Stomach (tissue), 9 donors: ENCODE measurements around the gene ZNF326. TPM values are rescaled to one million over a fixed set of nuclear protein-coding genes. Genes with fewer than 3 reads are reported as not detected.
A peak's percentile ranks its signal among the peaks of the same experiment; 100 is the strongest.

Experiments
- DNase-seq, 2 donors: peaks; one replicate each; pipeline versions ENCODE4 v3.0.0 to v3.0.0-alpha.2; 2013 to 2019
- H3K27ac ChIP-seq, 5 donors: fragments of 200-600 bp in 4 of 5; sonication (generic) in 4 of 5; one replicate each; pipeline ENCODE4 v1.5.1; 2013 to 2019; ENCODE audit warnings: mild to moderate bottlenecking in 1 of 5, moderate library complexity in 1 of 5
- H3K27me3 ChIP-seq, 3 donors: fragments of 200-600 bp; sonication (generic); one replicate each; pipeline ENCODE4 v1.5.1; 2017 to 2019; ENCODE audit warnings: mixed run types in 1 of 3
- H3K36me3 ChIP-seq, 4 donors: fragments of 200-600 bp; sonication (generic); 1 replicate in 3 of 4; 2 replicates in 1 of 4; pipeline ENCODE4 v1.5.1; 2016 to 2019
- H3K4me1 ChIP-seq, 4 donors: fragments of 200-600 bp; sonication (generic); one replicate each; pipeline ENCODE4 v1.5.1; 2016 to 2019
- H3K4me3 ChIP-seq, 4 donors: fragments of 200-600 bp; sonication (generic) in 3 of 4; one replicate each; pipeline ENCODE4 v1.5.1; 2016 to 2019; ENCODE audit warnings: mild to moderate bottlenecking in 1 of 4
- H3K9me3 ChIP-seq, 4 donors: fragments of 200-600 bp; sonication (generic); one replicate each; pipeline ENCODE4 v1.5.1; 2016 to 2019
- EP300 ChIP-seq: sonication (generic); formaldehyde crosslinking; IDR thresholded peaks from one replicate; pipeline ENCODE4 v1.6.1; 2017; ENCODE audit warnings: antibody characterized with exemption
- POLR2A ChIP-seq, 4 donors: fragments of 450-650 bp; IDR thresholded peaks; one replicate each; pipeline ENCODE4 v1.6.1; 2016; ENCODE audit warnings: antibody characterized with exemption in 4 of 4, control low read depth in 2 of 4, mild to moderate bottlenecking in 1 of 4, moderate library complexity in 1 of 4
- POLR2AphosphoS5 ChIP-seq, 3 donors: sonication (generic); formaldehyde crosslinking; IDR thresholded peaks; one replicate each; pipeline ENCODE4 v1.6.1; 2016; ENCODE audit warnings: antibody characterized with exemption in 3 of 3
- WGBS, 5 donors: extraction: QIAGEN DNeasy Blood & Tissue Kit in 3 of 5; methylation state at CpG; one replicate each; pipeline versions ENCODE4 v1.1.5 to v1.1.7; 2013 to 2018; 5-methylcytosine and 5-hydroxymethylcytosine counted together
- intact Hi-C: fragments of 100-400 bp; cut with DNase I; formaldehyde crosslinking; loops from one replicate; pipeline ENCODE4 v1.15.1; 2023; ENCODE audit warnings: low total_unique reads
- polyA plus RNA-seq, 3 donors: library from polyadenylated mRNA; stranded (reverse); fragments of 200-250 nt; gene quantifications; one replicate each; pipeline ENCODE4 v1.2.3, GENCODE V29; 2013
- total RNA-seq, 5 donors: library from RNA; depleted of rRNA; stranded (reverse); fragments of >200 nt; gene quantifications; one replicate each; pipeline versions ENCODE4 v1.1.0 to v1.2.3, GENCODE V29; 2014 to 2016
- TF ChIP-seq, protein P1 (sequence below), 7 experiments: fragments of 450-650 bp in 4 of 7; fragments of 200-600 bp in 3 of 7; sonication (generic) in 3 of 7; IDR thresholded peaks; one replicate each; pipeline ENCODE4 v1.5.1; 2016 to 2019; ENCODE audit warnings: antibody characterized with exemption in 7 of 7, control low read depth in 2 of 7, mild to moderate bottlenecking in 1 of 7
- donor health status: healthy with polysubstance abuse.
- donor health status: Bipolar disorder and iron deficiency.
- donor health status: healthy.

Gene ZNF326
- total and polyA plus RNA-seq, 8 donors, result 5.3 to 44.2 (median 19.0) TPM

- H3K4me1 ChIP-seq, result peaks cover 0 to 8% (median 0%) of the 10 kb centered on the region in 4 donors
- peak in 1 of 3 donors; percentile 67 for TF ChIP-seq POLR2AphosphoS5 (IDR thresholded peaks at IDR 0.05)
- TF ChIP-seq EP300, result no peak
- no peak overlapping the region for H3K4me3 ChIP-seq
- no peaks in the 10 kb centered on the region for H3K9me3 ChIP-seq
- intact Hi-C loops, result no loop called here
- no peaks in the 10 kb centered on the region for H3K27me3 ChIP-seq
- DNase-seq, result no peak
- WGBS, 5 donors, result 54 to 76% (median 72%) methylated on average over 6 of the region's 6 CpGs
- no peaks in the 10 kb centered on the region for H3K36me3 ChIP-seq
- no peak overlapping the region for H3K27ac ChIP-seq
Observed at GRCh38 chr1:89962024-89962741, 32.7 kb upstream of the ZNF326 start.

DNA sequence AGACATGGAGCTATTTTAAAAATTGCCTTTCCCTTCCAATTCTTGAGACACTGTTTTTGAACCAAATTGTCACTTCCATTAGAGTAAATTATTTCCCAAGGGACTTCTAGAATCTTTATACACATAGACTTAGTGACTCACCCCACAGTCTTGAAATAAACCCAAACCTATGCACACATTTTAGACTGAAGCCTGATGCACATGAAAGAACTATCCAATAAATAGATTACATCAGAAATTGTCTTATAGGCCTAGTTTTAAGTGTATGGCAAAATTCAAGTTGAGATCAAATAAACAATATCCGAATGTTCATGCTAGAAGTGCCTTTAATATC is 32.2 kb upstream of the ZNF326 start:
- whole genome bisulfite sequencing, 5 donors, result 81 to 91% (median 87%) methylated on average over 1 of the region's 1 CpG
- intact Hi-C loops, result no loop called here
- no peak for DNase-seq
- peaks cover 0 to 8% (median 0%) of the 10 kb centered on the region in 4 donors for H3K4me1 ChIP-seq
- no peak overlapping the region for H3K27ac ChIP-seq
- H3K27me3 ChIP-seq, result no peaks in the 10 kb centered on the region
- H3K36me3 ChIP-seq, result no peaks in the 10 kb centered on the region
- no peak overlapping the region for H3K4me3 ChIP-seq
- TF ChIP-seq POLR2AphosphoS5 (IDR thresholded peaks at IDR 0.05), result no peak
- TF ChIP-seq, protein P1, sequence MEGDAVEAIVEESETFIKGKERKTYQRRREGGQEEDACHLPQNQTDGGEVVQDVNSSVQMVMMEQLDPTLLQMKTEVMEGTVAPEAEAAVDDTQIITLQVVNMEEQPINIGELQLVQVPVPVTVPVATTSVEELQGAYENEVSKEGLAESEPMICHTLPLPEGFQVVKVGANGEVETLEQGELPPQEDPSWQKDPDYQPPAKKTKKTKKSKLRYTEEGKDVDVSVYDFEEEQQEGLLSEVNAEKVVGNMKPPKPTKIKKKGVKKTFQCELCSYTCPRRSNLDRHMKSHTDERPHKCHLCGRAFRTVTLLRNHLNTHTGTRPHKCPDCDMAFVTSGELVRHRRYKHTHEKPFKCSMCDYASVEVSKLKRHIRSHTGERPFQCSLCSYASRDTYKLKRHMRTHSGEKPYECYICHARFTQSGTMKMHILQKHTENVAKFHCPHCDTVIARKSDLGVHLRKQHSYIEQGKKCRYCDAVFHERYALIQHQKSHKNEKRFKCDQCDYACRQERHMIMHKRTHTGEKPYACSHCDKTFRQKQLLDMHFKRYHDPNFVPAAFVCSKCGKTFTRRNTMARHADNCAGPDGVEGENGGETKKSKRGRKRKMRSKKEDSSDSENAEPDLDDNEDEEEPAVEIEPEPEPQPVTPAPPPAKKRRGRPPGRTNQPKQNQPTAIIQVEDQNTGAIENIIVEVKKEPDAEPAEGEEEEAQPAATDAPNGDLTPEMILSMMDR (IDR thresholded peaks at IDR 0.05), result no peak
- H3K9me3 ChIP-seq, result no peaks in the 10 kb centered on the region

DNA sequence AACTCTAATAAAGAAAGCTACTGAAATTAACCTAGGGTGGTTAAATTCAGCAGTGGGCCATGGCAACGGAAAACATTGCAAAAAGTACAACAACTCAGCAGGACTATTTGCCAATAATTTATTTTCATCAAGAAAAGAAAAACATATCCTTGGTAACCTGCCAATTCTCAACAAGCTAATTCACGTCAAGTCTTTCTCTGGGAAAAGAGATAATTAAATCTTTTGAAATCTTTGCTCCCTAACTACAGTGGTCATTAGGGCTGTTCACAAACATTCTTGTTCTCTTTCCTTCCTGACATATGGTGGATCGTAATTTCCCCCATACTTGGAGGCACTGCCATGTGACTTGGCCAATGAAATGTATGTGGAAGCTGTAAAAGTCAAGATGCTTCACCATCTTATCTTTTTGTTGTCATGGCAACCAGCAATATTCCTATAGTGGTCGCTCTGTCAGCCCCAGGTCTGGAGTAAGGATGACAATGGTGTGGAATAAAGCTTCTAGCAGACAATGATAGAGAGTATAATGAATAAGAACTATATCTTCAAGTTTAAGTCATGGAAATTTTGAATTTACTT is 29.6 kb upstream of the ZNF326 start:
- peaks cover 0 to 8% (median 0%) of the 10 kb centered on the region in 4 donors for H3K4me1 ChIP-seq
- 67 to 74% (median 70%) methylated on average over 4 of the region's 4 CpGs for WGBS, 5 donors
- no peak for DNase-seq
- H3K4me3 ChIP-seq, result no peak overlapping the region
- TF ChIP-seq POLR2A (IDR thresholded peaks at IDR 0.05) (no peak), EP300 (no peak), POLR2AphosphoS5 (IDR thresholded peaks at IDR 0.05) (no peak)
- TF ChIP-seq, protein P1 (IDR thresholded peaks at IDR 0.05), result no peak
- no peaks in the 10 kb centered on the region for H3K36me3 ChIP-seq
- H3K9me3 ChIP-seq, result no peaks in the 10 kb centered on the region
- no peaks in the 10 kb centered on the region for H3K27me3 ChIP-seq
- no peak overlapping the region for H3K27ac ChIP-seq
- intact Hi-C loops, result no loop called here

- intact Hi-C loops, result no loop called here
Observed at GRCh38 chr1:89966656-89967055, 28.3 kb upstream of the ZNF326 start.

More at GRCh38 chr1:89966656-89967055, 28.3 kb upstream of the ZNF326 start:
- TF ChIP-seq POLR2A (IDR thresholded peaks at IDR 0.05) (no peak), EP300 (no peak), POLR2AphosphoS5 (IDR thresholded peaks at IDR 0.05) (no peak)
- TF ChIP-seq, protein P1 (IDR thresholded peaks at IDR 0.05), result no peak
- no peaks in the 10 kb centered on the region for H3K9me3 ChIP-seq
- no peaks in the 10 kb centered on the region for H3K36me3 ChIP-seq
- 51 to 61% (median 55%) methylated on average over 5 of the region's 5 CpGs for WGBS, 5 donors
- no peak overlapping the region for H3K4me3 ChIP-seq
- no peaks in the 10 kb centered on the region for H3K27me3 ChIP-seq
- H3K27ac ChIP-seq, result no peak overlapping the region
- peaks cover 0 to 8% (median 0%) of the 10 kb centered on the region in 4 donors for H3K4me1 ChIP-seq
- no peak for DNase-seq
